Naive thymus-derived CD8-positive, alpha-beta T cell (primary cell): ENCODE results near the gene DPY19L1. TPM values are rescaled to one million over a fixed set of nuclear protein-coding genes. Genes with fewer than 3 reads are reported as not detected.
A peak's percentile ranks its signal among the peaks of the same experiment; 100 is the strongest.
"Not testable (repeated sequence)": the region's sequence is repeated elsewhere in the genome, so short reads cannot be mapped to it uniquely, and the experiment has no call there.

Experiments used
- ATAC-seq, 2 donors: fragments of 150-1000 bp; cut with Tn5 transposase in 1 of 2; sonication (Bioruptor Pico), chemical (Tn5 transposase) in 1 of 2; 1 replicate in 1 of 2; 2 replicates in 1 of 2; pipeline ENCODE4 v1.10.0; 2021; ENCODE audit warnings: mild to moderate bottlenecking in 2 of 2, moderate library complexity in 2 of 2
- POLR2A ChIA-PET: fragments of 350-600 bp; sonication (Branson Sonifier 250); formaldehyde crosslinking; loops from one replicate; lab custom pipeline; 2021; ENCODE audit warnings: antibody characterized with exemption; lab: Charles Lee
- DNase-seq, 10 donors: peaks; one replicate each; pipeline versions ENCODE4 v3.0.0 to v3.0.0-alpha.2; 2020 to 2022
- H3K27ac Mint-ChIP-seq, 10 donors: one replicate each; pipeline ENCODE4 v1.8.0; 2020 to 2022; ENCODE audit warnings: mild to moderate bottlenecking in 10 of 10, mixed read lengths in 10 of 10, moderate library complexity in 4 of 10, inconsistent platforms in 1 of 10
- H3K27me3 Mint-ChIP-seq, 5 donors: one replicate each; pipeline ENCODE4 v1.8.0; 2021 to 2022; ENCODE audit warnings: mixed read lengths in 5 of 5
- H3K36me3 Mint-ChIP-seq, 3 donors: one replicate each; pipeline ENCODE4 v1.8.0; 2020 to 2022; ENCODE audit warnings: mixed read lengths in 3 of 3, mild to moderate bottlenecking in 2 of 3, inconsistent platforms in 1 of 3
- H3K4me1 Mint-ChIP-seq, 4 donors: one replicate each; pipeline ENCODE4 v1.8.0; 2021 to 2022; ENCODE audit warnings: mixed read lengths in 4 of 4
- H3K4me3 Mint-ChIP-seq, 10 donors: one replicate each; pipeline ENCODE4 v1.8.0; 2020 to 2022; ENCODE audit warnings: mild to moderate bottlenecking in 10 of 10, mixed read lengths in 10 of 10, moderate library complexity in 6 of 10, inconsistent platforms in 1 of 10
- H3K9me3 Mint-ChIP-seq, 9 donors: one replicate each; pipeline ENCODE4 v1.8.0; 2020 to 2022; ENCODE audit warnings: mixed read lengths in 9 of 9, mild to moderate bottlenecking in 3 of 9, inconsistent platforms in 1 of 9, moderate library complexity in 1 of 9
- polyA plus RNA-seq, 3 donors: library from polyadenylated mRNA; unstranded; fragments of 300-500 nt; fragmentation: Illumina TruSeq; gene quantifications; one replicate each; pipeline ENCODE4 v1.2.3, GENCODE V29; 2021
- total RNA-seq, 8 experiments: library from RNA in 2 of 8; stranded (reverse) in 2 of 8; gene quantifications; one replicate each; pipeline ENCODE4 v1.2.3 and lab custom pipeline; 2021 to 2026

The DPY19L1 gene
- total and polyA plus RNA-seq, 5 experiments from 2014 or later, result 0.67 to 8.7 (median 3.1) TPM

GRCh38 chr7:35047263-35047911 is 10.1 kb upstream of the DPY19L1 start:
- H3K4me1 Mint-ChIP-seq, H3K36me3 Mint-ChIP-seq, POLR2A ChIA-PET, DNase-seq, H3K4me3 Mint-ChIP-seq, H3K9me3 Mint-ChIP-seq, ATAC-seq, H3K27ac Mint-ChIP-seq: not testable (repeated sequence)
- peaks cover 13 to 43% (median 22%) of the 10 kb centered on the region in 5 donors for H3K27me3 Mint-ChIP-seq

- H3K9me3 Mint-ChIP-seq, H3K4me3 Mint-ChIP-seq, H3K36me3 Mint-ChIP-seq, H3K27ac Mint-ChIP-seq, ATAC-seq, DNase-seq, H3K4me1 Mint-ChIP-seq, POLR2A ChIA-PET: not testable (repeated sequence)
- peaks cover 5 to 25% (median 13%) of the 10 kb centered on the region in 5 donors for H3K27me3 Mint-ChIP-seq
These were observed 6.0 kb upstream of the DPY19L1 start for GRCh38 chr7:35043301-35043700.

- ATAC-seq (no peak), DNase-seq (no peak)
- H3K27ac Mint-ChIP-seq, result no peak overlapping the region
- H3K4me1 Mint-ChIP-seq, result peaks cover 5 to 18% (median 13%) of the 10 kb centered on the region in 4 donors
- H3K4me3 Mint-ChIP-seq, result no peak overlapping the region
- no peaks in the 10 kb centered on the region for H3K9me3 Mint-ChIP-seq
- no peaks in the 10 kb centered on the region for H3K36me3 Mint-ChIP-seq
- POLR2A ChIA-PET, result no interaction called here
- peaks cover 0 to 3% (median 0%) of the 10 kb centered on the region in 5 donors for H3K27me3 Mint-ChIP-seq
These were observed 3.6 kb upstream of the DPY19L1 start for GRCh38 chr7:35040906-35041305.

- Mint-ChIP-seq H3K27me3 (peaks cover 0 to 3% (median 0%) of the 10 kb centered on the region in 5 donors), H3K4me3 (peak overlapping the region in 1 of 10 donors; percentile 34), H3K9me3 (no peaks in the 10 kb centered on the region), H3K4me1 (peaks cover 11 to 33% (median 26%) of the 10 kb centered on the region in 4 donors), H3K27ac (no peak overlapping the region), H3K36me3 (no peaks in the 10 kb centered on the region)
- ATAC-seq, result no peak
- POLR2A ChIA-PET, result no interaction called here
- no peak for DNase-seq
These were observed 2.1 kb upstream of the DPY19L1 start for GRCh38 chr7:35039343-35039742.

GRCh38 chr7:35038354-35038753 is 1.1 kb upstream of the DPY19L1 start:
- H3K4me1 Mint-ChIP-seq, result peaks cover 11 to 33% (median 26%) of the 10 kb centered on the region in 4 donors
- no peak for DNase-seq
- H3K4me3 Mint-ChIP-seq, result peak overlapping the region; percentile 75 to 95 (median 90)
- H3K27me3 Mint-ChIP-seq, result no peaks in the 10 kb centered on the region
- no peaks in the 10 kb centered on the region for H3K9me3 Mint-ChIP-seq
- H3K36me3 Mint-ChIP-seq, result no peaks in the 10 kb centered on the region
- POLR2A ChIA-PET, result no interaction called here
- no peak for ATAC-seq
- peak overlapping the region in 9 of 10 donors; percentile 40 to 92 (median 78) for H3K27ac Mint-ChIP-seq

GRCh38 chr7:35037526-35038341 is 449 bp upstream of the DPY19L1 start:
- no peaks in the 10 kb centered on the region for H3K27me3 Mint-ChIP-seq
- POLR2A ChIA-PET, result no interaction called here
- peaks cover 11 to 39% (median 29%) of the 10 kb centered on the region in 4 donors for H3K4me1 Mint-ChIP-seq
- peak overlapping the region in 9 of 10 donors; percentile 51 to 93 (median 87) for H3K27ac Mint-ChIP-seq
- H3K36me3 Mint-ChIP-seq, result no peaks in the 10 kb centered on the region
- ATAC-seq, result peak; percentile 80 to 82
- DNase-seq, result peak; percentile 79 to 93 (median 90)
- peak overlapping the region; percentile 84 to 95 (median 92) for H3K4me3 Mint-ChIP-seq
- H3K9me3 Mint-ChIP-seq, result no peaks in the 10 kb centered on the region

GRCh38 chr7:35036361-35037171 is 719 bp downstream of the DPY19L1 start:
- Mint-ChIP-seq H3K4me3 (peak overlapping the region; percentile 84 to 96 (median 94)), H3K27ac (peak overlapping the region; percentile 83 to 97 (median 91)), H3K27me3 (no peaks in the 10 kb centered on the region), H3K4me1 (peaks cover 11 to 41% (median 29%) of the 10 kb centered on the region in 4 donors), H3K36me3 (no peaks in the 10 kb centered on the region), H3K9me3 (no peaks in the 10 kb centered on the region)
- POLR2A ChIA-PET, result no interaction called here
- DNase-seq (peak; percentile 20 to 64 (median 36)), ATAC-seq (peak in 1 of 2 donors; percentile 24)

GRCh38 chr7:35035511-35035961 is 1.7 kb downstream of the DPY19L1 start:
- H3K27ac Mint-ChIP-seq, result peak overlapping the region in 9 of 10 donors; percentile 59 to 97 (median 90)
- H3K4me3 Mint-ChIP-seq, result peak overlapping the region; percentile 84 to 96 (median 94)
- no peaks in the 10 kb centered on the region for H3K36me3 Mint-ChIP-seq
- no peaks in the 10 kb centered on the region for H3K27me3 Mint-ChIP-seq
- peaks cover 11 to 41% (median 29%) of the 10 kb centered on the region in 4 donors for H3K4me1 Mint-ChIP-seq
- peak in 5 of 10 donors; percentile 9 to 33 (median 24) for DNase-seq
- ATAC-seq, result peak in 1 of 2 donors; percentile 18
- POLR2A ChIA-PET, result no interaction called here
- no peaks in the 10 kb centered on the region for H3K9me3 Mint-ChIP-seq

GRCh38 chr7:35032166-35032565 is 5.1 kb downstream of the DPY19L1 start:
- H3K4me1 Mint-ChIP-seq, result peaks cover 7 to 31% (median 21%) of the 10 kb centered on the region in 4 donors
- no peaks in the 10 kb centered on the region for H3K27me3 Mint-ChIP-seq
- no peaks in the 10 kb centered on the region for H3K36me3 Mint-ChIP-seq
- ATAC-seq (no peak), DNase-seq (no peak)
- POLR2A ChIA-PET, result no interaction called here
- H3K4me3 Mint-ChIP-seq, result no peak overlapping the region
- no peaks in the 10 kb centered on the region for H3K9me3 Mint-ChIP-seq
- peak overlapping the region in 1 of 10 donors; percentile 58 for H3K27ac Mint-ChIP-seq

- H3K9me3 Mint-ChIP-seq, result no peaks in the 10 kb centered on the region
- DNase-seq (no peak), ATAC-seq (no peak)
- H3K4me3 Mint-ChIP-seq, result no peak overlapping the region
- H3K27me3 Mint-ChIP-seq, result no peaks in the 10 kb centered on the region
- no peak overlapping the region for H3K27ac Mint-ChIP-seq
- no peaks in the 10 kb centered on the region for H3K36me3 Mint-ChIP-seq
- POLR2A ChIA-PET, result no interaction called here
- H3K4me1 Mint-ChIP-seq, result peaks cover 5 to 22% (median 16%) of the 10 kb centered on the region in 4 donors
These were observed 6.4 kb downstream of the DPY19L1 start for GRCh38 chr7:35030848-35031247.

- no peak for ATAC-seq
- H3K4me1 Mint-ChIP-seq, result peaks cover 0 to 13% (median 3%) of the 10 kb centered on the region in 4 donors
- no peak for DNase-seq
- no peaks in the 10 kb centered on the region for H3K36me3 Mint-ChIP-seq
- H3K27ac Mint-ChIP-seq, result no peak overlapping the region
- POLR2A ChIA-PET, result no interaction called here
- H3K9me3 Mint-ChIP-seq, result no peaks in the 10 kb centered on the region
- H3K27me3 Mint-ChIP-seq, result no peaks in the 10 kb centered on the region
- no peak overlapping the region for H3K4me3 Mint-ChIP-seq
These were observed 8.0 kb downstream of the DPY19L1 start for GRCh38 chr7:35029311-35029710.

- H3K4me3 Mint-ChIP-seq, result no peak overlapping the region
- no peaks in the 10 kb centered on the region for H3K36me3 Mint-ChIP-seq
- H3K27ac Mint-ChIP-seq, result no peak overlapping the region
- H3K27me3 Mint-ChIP-seq, result no peaks in the 10 kb centered on the region
- no peaks in the 10 kb centered on the region for H3K9me3 Mint-ChIP-seq
- ATAC-seq (no peak), DNase-seq (no peak)
- peaks cover 2 to 6% (median 4%) of the 10 kb centered on the region in 4 donors for H3K4me1 Mint-ChIP-seq
- POLR2A ChIA-PET, result no interaction called here
These were observed 11.1 kb downstream of the DPY19L1 start for GRCh38 chr7:35026150-35026549.
